ENCODE measurements around the gene DOCK2. TPM values are rescaled to one million over a fixed set of nuclear protein-coding genes. Genes with fewer than 3 reads are reported as not detected.

Gene DOCK2
- total and polyA plus RNA-seq, 2 donors (not counting 1 experiment from before 2014, with no cell fraction given): 112 to 330 TPM

GRCh38 chr5:170000155-170000554 lies 363.1 kb downstream of the DOCK2 start:
- Histone ChIP-seq H3K4me3 (ENCODE audit: control extremely low read depth in 1 of 5, extremely low read depth in 1 of 5, insufficient read depth in 1 of 5, low read depth in 2 of 5, low read length in 4 of 5) (no peak overlapping the region), H3K27me3 (replicated peaks in 1 of 4; ENCODE audit: control extremely low read depth in 1 of 4, control insufficient read depth in 3 of 4, insufficient read depth in 4 of 4, low read length in 3 of 4) (no peaks in the 10 kb centered on the region), H3K9ac (ENCODE audit: low read length) (no peak overlapping the region), H3K36me3 (replicated peaks in 1 of 2; ENCODE audit: control extremely low read depth in 1 of 2, control insufficient read depth in 1 of 2, extremely low read depth in 1 of 2, insufficient read depth in 2 of 2, low read length in 1 of 2) (peaks cover 28 to 78% of the 10 kb centered on the region in 2 experiments), H4K20me1 (ENCODE audit: control insufficient read depth, insufficient read depth, low read length, poor library complexity, severe bottlenecking) (no peaks in the 10 kb centered on the region), H3K4me2 (replicated peaks; ENCODE audit: low read depth, low read length, poor library complexity, severe bottlenecking) (no peak overlapping the region), H3K27ac (ENCODE audit: low read length in 2 of 2) (no peak overlapping the region), H3K79me2 (ENCODE audit: control insufficient read depth, insufficient read depth, low read length) (no peaks in the 10 kb centered on the region), H3K9me3 (ENCODE audit: control extremely low read depth in 1 of 3, control insufficient read depth in 2 of 3, insufficient read depth in 1 of 3, low read length in 2 of 3) (peaks cover 3 to 6% (median 3%) of the 10 kb centered on the region in 3 donors), H3K4me1 (ENCODE audit: control insufficient read depth in 2 of 2, insufficient read depth in 2 of 2, low read length in 2 of 2) (no peaks in the 10 kb centered on the region), H2AFZ (ENCODE audit: insufficient read depth, low read depth, low read length, poor library complexity, severe bottlenecking) (no peak overlapping the region)
- no peaks in the 10 kb centered on the region for H3K27me3 Mint-ChIP-seq
- intact Hi-C loops (cut with micrococcal nuclease): no loop called here
- no peak overlapping the region for H3K4me3 Mint-ChIP-seq
- DNase-seq (no peak), ATAC-seq (ENCODE audit: low read depth) (no peak)
- POLR2A ChIA-PET: no interaction called here
- 100% methylated on average over 1 of the region's 2 CpGs for WGBS (ENCODE audit: insufficient coverage)
- no peak overlapping the region for H3K27ac Mint-ChIP-seq
- H3K4me1 Mint-ChIP-seq: peaks cover 4% of the 10 kb centered on the region
- peaks cover 2% of the 10 kb centered on the region for H3K9me3 Mint-ChIP-seq (ENCODE audit: insufficient read depth)
- CTCF ChIA-PET: no interaction called here
- TF ChIP-seq EZH2 (IDR thresholded peaks at IDR 0.05; ENCODE audit: borderline replicate concordance, insufficient read depth, low read depth, low read length, poor library complexity, severe bottlenecking) (no peak), CTCF (IDR thresholded peaks at IDR 0.05) (no peak)

GRCh38 chr5:170006021-170006420 lies 368.9 kb downstream of the DOCK2 start:
- Histone ChIP-seq H3K27ac (ENCODE audit: low read length in 2 of 2) (no peak overlapping the region), H3K4me1 (ENCODE audit: control insufficient read depth in 2 of 2, insufficient read depth in 2 of 2, low read length in 2 of 2) (no peaks in the 10 kb centered on the region), H2AFZ (ENCODE audit: insufficient read depth, low read depth, low read length, poor library complexity, severe bottlenecking) (no peak overlapping the region), H3K9me3 (ENCODE audit: control extremely low read depth in 1 of 3, control insufficient read depth in 2 of 3, insufficient read depth in 1 of 3, low read length in 2 of 3) (peaks cover 3 to 6% (median 3%) of the 10 kb centered on the region in 3 donors), H3K27me3 (replicated peaks in 1 of 4; ENCODE audit: control extremely low read depth in 1 of 4, control insufficient read depth in 3 of 4, insufficient read depth in 4 of 4, low read length in 3 of 4) (no peaks in the 10 kb centered on the region), H3K4me3 (ENCODE audit: control extremely low read depth in 1 of 5, extremely low read depth in 1 of 5, insufficient read depth in 1 of 5, low read depth in 2 of 5, low read length in 4 of 5) (no peak overlapping the region), H3K79me2 (ENCODE audit: control insufficient read depth, insufficient read depth, low read length) (no peaks in the 10 kb centered on the region), H3K36me3 (replicated peaks in 1 of 2; ENCODE audit: control extremely low read depth in 1 of 2, control insufficient read depth in 1 of 2, extremely low read depth in 1 of 2, insufficient read depth in 2 of 2, low read length in 1 of 2) (peaks cover 15 to 80% of the 10 kb centered on the region in 2 experiments), H3K4me2 (replicated peaks; ENCODE audit: low read depth, low read length, poor library complexity, severe bottlenecking) (no peak overlapping the region), H4K20me1 (ENCODE audit: control insufficient read depth, insufficient read depth, low read length, poor library complexity, severe bottlenecking) (no peaks in the 10 kb centered on the region), H3K9ac (ENCODE audit: low read length) (no peak overlapping the region)
- Mint-ChIP-seq H3K4me3 (no peak overlapping the region), H3K4me1 (no peaks in the 10 kb centered on the region), H3K27me3 (no peaks in the 10 kb centered on the region), H3K9me3 (ENCODE audit: insufficient read depth) (peaks cover 2% of the 10 kb centered on the region), H3K27ac (no peak overlapping the region)
- ATAC-seq (ENCODE audit: low read depth): no peak
- no peak for DNase-seq
- ChIA-PET CTCF (no interaction called here), POLR2A (no interaction called here)
- 94% methylated on average over 6 of the region's 6 CpGs for WGBS (ENCODE audit: insufficient coverage)
- intact Hi-C loops (cut with micrococcal nuclease): no loop called here
- TF ChIP-seq EZH2 (IDR thresholded peaks at IDR 0.05; ENCODE audit: borderline replicate concordance, insufficient read depth, low read depth, low read length, poor library complexity, severe bottlenecking) (no peak), CTCF (IDR thresholded peaks at IDR 0.05) (no peak)
